IMR-90 (cell line): ENCODE measurements around the gene AQP1.

ENCODE experiments used
- BHLHE40 ChIP-seq: fragments of 150-350 bp; IDR thresholded peaks from 2 replicates; pipeline ENCODE4 v1.6.1; 2016; ENCODE audit warnings: mild to moderate bottlenecking, low read depth, low read length
- CEBPB ChIP-seq: IDR thresholded peaks from 2 replicates; pipeline ENCODE4 v1.6.1; 2012; ENCODE audit warnings: low read depth, low read length, improper control_type of control experiment
- CTCF ChIP-seq: conservative IDR thresholded peaks from 2 replicates; pipeline ENCODE4 v1.5.1; 2012; ENCODE audit warnings: mild to moderate bottlenecking, low read depth, low read length, improper control_type of control experiment
- ELK1 ChIP-seq: fragments of 150-350 bp; IDR thresholded peaks from 2 replicates; pipeline ENCODE4 v1.6.1; 2016; ENCODE audit warnings: low read depth, mild to moderate bottlenecking, low read length, moderate library complexity, borderline replicate concordance
- FOS ChIP-seq: fragments of 150-350 bp; IDR thresholded peaks from 2 replicates; pipeline ENCODE4 v1.6.1; 2016; ENCODE audit warnings: low read depth, low read length
- MAFK ChIP-seq: IDR thresholded peaks from 2 replicates; pipeline ENCODE4 v1.6.1; 2012; ENCODE audit warnings: low read depth, low read length, improper control_type of control experiment
- MXI1 ChIP-seq: IDR thresholded peaks from 2 replicates; pipeline ENCODE4 v1.6.1; 2012; ENCODE audit warnings: low read depth, mild to moderate bottlenecking, low read length, moderate library complexity, borderline replicate concordance
- POLR2A ChIP-seq: IDR thresholded peaks from 2 replicates; pipeline ENCODE4 v1.6.1; 2012; ENCODE audit warnings: mild to moderate bottlenecking, low read depth, low read length
- RAD21 ChIP-seq: IDR thresholded peaks from 2 replicates; pipeline ENCODE4 v1.6.1; 2012; ENCODE audit warnings: low read length, improper control_type of control experiment
- RCOR1 ChIP-seq: IDR thresholded peaks from 2 replicates; pipeline ENCODE4 v1.6.1; 2012; ENCODE audit warnings: mild to moderate bottlenecking, low read length, improper control_type of control experiment; ENCODE audit not compliant: insufficient replicate concordance
- RFX5 ChIP-seq: IDR thresholded peaks from 2 replicates; pipeline ENCODE4 v1.8.0; 2012; ENCODE audit warnings: low read depth, mild to moderate bottlenecking, low read length, moderate library complexity
- SMC3 ChIP-seq: fragments of 150-350 bp; IDR thresholded peaks from 2 replicates; pipeline ENCODE4 v1.6.1; 2016; ENCODE audit warnings: low read depth, mild to moderate bottlenecking, antibody characterized with exemption, low read length, moderate library complexity

DNA sequence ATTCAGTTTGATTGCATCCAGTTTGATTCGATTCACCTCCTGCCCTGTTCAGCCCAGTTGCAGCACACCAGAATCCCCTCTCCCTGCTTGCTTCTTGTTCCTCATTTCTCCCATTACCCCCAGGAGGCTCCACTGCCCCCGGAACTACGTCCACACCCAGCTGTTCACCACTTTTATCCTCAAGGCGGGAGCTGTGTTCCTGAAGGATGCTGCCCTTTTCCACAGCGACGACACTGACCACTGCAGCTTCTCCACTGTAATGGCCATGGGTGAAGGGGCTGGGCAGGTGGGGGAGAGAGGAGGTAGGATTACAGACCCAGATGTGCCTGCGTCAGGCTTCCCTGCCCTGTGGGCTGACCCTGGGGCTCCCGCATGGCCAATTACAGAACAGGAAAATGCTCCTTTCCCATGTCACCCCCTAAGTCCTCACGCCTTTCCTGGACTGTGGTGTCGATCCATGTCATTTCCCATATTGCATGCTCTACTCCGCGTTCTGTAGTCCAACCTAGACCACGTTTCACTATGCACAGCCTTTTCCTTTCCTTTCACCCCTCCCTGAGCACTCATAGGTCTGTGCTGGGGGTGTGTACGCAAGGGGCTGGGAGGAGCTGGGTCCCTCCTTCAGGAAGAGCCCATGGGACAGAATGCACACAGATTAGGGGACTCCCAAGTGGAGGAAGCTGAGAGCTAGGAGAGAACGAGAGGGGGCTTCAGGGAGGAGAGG, 60.3 kb downstream of the AQP1 start:
- TF ChIP-seq POLR2A, result no peak
- no peak for TF ChIP-seq MXI1
- TF ChIP-seq CTCF, result no peak
- TF ChIP-seq RCOR1, result no peak
- no peak for TF ChIP-seq RFX5
- no peak for TF ChIP-seq BHLHE40
- no peak for TF ChIP-seq ELK1
- no peak for TF ChIP-seq MAFK
- no peak for TF ChIP-seq CEBPB
- no peak for TF ChIP-seq SMC3
- TF ChIP-seq FOS, result no peak
- TF ChIP-seq RAD21, result no peak
